B cell (primary cell): ENCODE measurements around the gene ODAD4. TPM values are rescaled to one million over a fixed set of nuclear protein-coding genes. Genes with fewer than 3 reads are reported as not detected.

Experiments used
- ATAC-seq: fragments of 200-7000 bp; cut with Tn5 transposase; one replicate; pipeline ENCODE4 v1.10.0; 2021; ENCODE audit warnings: low read depth, mild to moderate bottlenecking, moderate number of reproducible peaks, moderate library complexity
- CTCF ChIA-PET: fragments of 350-600 bp; sonication (Branson Sonifier 250); formaldehyde crosslinking; loops from one replicate; lab custom pipeline; 2021; ENCODE audit warnings: antibody characterized with exemption, inconsistent platforms; lab: Charles Lee
- POLR2A ChIA-PET: fragments of 350-600 bp; sonication (Branson Sonifier 250); formaldehyde crosslinking; loops from one replicate; lab custom pipeline; 2021; ENCODE audit warnings: antibody characterized with exemption; lab: Charles Lee
- DNase-seq: peaks from one replicate; pipeline ENCODE4 v3.0.0; 2013
- H2AFZ ChIP-seq: 2 replicates; pipeline ENCODE4 v1.6.1; 2012; ENCODE audit warnings: mild to moderate bottlenecking, low read depth, low read length; ENCODE audit not compliant: insufficient read depth, poor library complexity, severe bottlenecking
- H3K27ac ChIP-seq, 2 donors: 1 replicate in 1 of 2; 2 replicates in 1 of 2; pipeline ENCODE4 v1.5.1; 2012 to 2013; ENCODE audit warnings: low read length in 2 of 2, mild to moderate bottlenecking in 2 of 2, moderate library complexity in 1 of 2
- H3K27me3 ChIP-seq, 4 experiments: fragments of 200-600 bp in 1 of 4; sonication (generic) in 1 of 4; replicated peaks in 1 of 4; 1 replicate in 2 of 4; 2 replicates in 2 of 4; pipeline versions ENCODE4 v1.6.1 to v1.7.0; 2013 to 2016; ENCODE audit warnings: low read length in 3 of 4, mild to moderate bottlenecking in 2 of 4, mixed read lengths in 1 of 4, moderate library complexity in 1 of 4; ENCODE audit not compliant: insufficient read depth in 4 of 4, control insufficient read depth in 3 of 4; ENCODE audit errors: control extremely low read depth in 1 of 4
- H3K36me3 ChIP-seq, 2 experiments: replicated peaks in 1 of 2; 1 replicate in 1 of 2; 2 replicates in 1 of 2; pipeline versions ENCODE4 v1.6.1 to v1.7.1; 2013; ENCODE audit warnings: low read length in 1 of 2; ENCODE audit not compliant: insufficient read depth in 2 of 2, control insufficient read depth in 1 of 2; ENCODE audit errors: control extremely low read depth in 1 of 2, extremely low read depth in 1 of 2
- H3K4me1 ChIP-seq, 2 donors: fragments of 200-600 bp in 1 of 2; sonication (generic) in 1 of 2; 1 replicate in 1 of 2; 2 replicates in 1 of 2; pipeline versions ENCODE4 v1.5.1 to v1.6.1; 2013 to 2017; ENCODE audit warnings: low read length in 2 of 2; ENCODE audit not compliant: control insufficient read depth in 2 of 2, insufficient read depth in 2 of 2
- H3K4me2 ChIP-seq: replicated peaks from 2 replicates; pipeline ENCODE3; 2012; ENCODE audit warnings: mild to moderate bottlenecking, low read depth, low read length; ENCODE audit not compliant: poor library complexity, severe bottlenecking
- H3K4me3 ChIP-seq, 5 experiments: fragments of 200-600 bp in 1 of 5; sonication (generic) in 1 of 5; 1 replicate in 3 of 5; 2 replicates in 2 of 5; pipeline versions ENCODE4 v1.5.1 to v1.7.0; 2011 to 2016; ENCODE audit warnings: low read length in 4 of 5, mild to moderate bottlenecking in 4 of 5, low read depth in 2 of 5, control low read depth in 1 of 5, moderate library complexity in 1 of 5; ENCODE audit not compliant: insufficient read depth in 1 of 5; ENCODE audit errors: control extremely low read depth in 1 of 5, extremely low read depth in 1 of 5
- H3K79me2 ChIP-seq: fragments of 200-600 bp; sonication (generic); one replicate; pipeline ENCODE4 v1.6.0; 2016; ENCODE audit warnings: low read length; ENCODE audit not compliant: control insufficient read depth, insufficient read depth
- H3K9ac ChIP-seq: fragments of 200-600 bp; sonication (generic); 2 replicates; pipeline ENCODE4 v1.6.1; 2017; ENCODE audit warnings: mild to moderate bottlenecking, low read length, moderate library complexity
- H3K9me3 ChIP-seq, 3 donors: one replicate each; pipeline versions ENCODE4 v1.6.1 to v1.7.1; 2013; ENCODE audit warnings: low read length in 2 of 3; ENCODE audit not compliant: control insufficient read depth in 2 of 3, insufficient read depth in 1 of 3; ENCODE audit errors: control extremely low read depth in 1 of 3
- H4K20me1 ChIP-seq: 2 replicates; pipeline ENCODE4 v1.6.0; 2012; ENCODE audit warnings: mild to moderate bottlenecking, low read length; ENCODE audit not compliant: insufficient read depth, control insufficient read depth, poor library complexity, severe bottlenecking
- H3K27ac Mint-ChIP-seq: one replicate; pipeline ENCODE4 v1.8.0; 2021; ENCODE audit warnings: mixed read lengths
- H3K27me3 Mint-ChIP-seq: one replicate; pipeline ENCODE4 v1.8.0; 2021; ENCODE audit warnings: mixed read lengths
- H3K4me1 Mint-ChIP-seq: one replicate; pipeline ENCODE4 v1.8.0; 2021; ENCODE audit warnings: mixed read lengths
- H3K4me3 Mint-ChIP-seq: one replicate; pipeline ENCODE4 v1.8.0; 2021; ENCODE audit warnings: mixed read lengths
- H3K9me3 Mint-ChIP-seq: one replicate; pipeline ENCODE4 v1.8.0; 2022; ENCODE audit warnings: mixed read lengths; ENCODE audit not compliant: insufficient read depth
- CTCF ChIP-seq: fragments of 200-600 bp; IDR thresholded peaks from one replicate; pipeline ENCODE4 v1.8.0; 2022; ENCODE audit warnings: antibody characterized with exemption, mild to moderate bottlenecking
- EZH2 ChIP-seq: IDR thresholded peaks from 2 replicates; pipeline ENCODE4 v1.6.1; 2012; ENCODE audit warnings: borderline replicate concordance, low read depth, mild to moderate bottlenecking, moderate library complexity, low read length; ENCODE audit not compliant: insufficient read depth, poor library complexity, severe bottlenecking
- WGBS: methylation state at CpG from one replicate; pipeline ENCODE4 v1.1.5; 2013; ENCODE audit warnings: missing lambda C conversion rate; ENCODE audit not compliant: insufficient coverage; 5-methylcytosine and 5-hydroxymethylcytosine counted together
- intact Hi-C: fragments of 100-400 bp; cut with micrococcal nuclease; formaldehyde crosslinking; loops from one replicate; pipeline ENCODE4 v1.10.0; 2022
- polyA plus RNA-seq: library from polyadenylated mRNA; depleted of rRNA; stranded (reverse); fragments of >200 nt; gene quantifications from 2 replicates; pipeline ENCODE4 v1.2.3, GENCODE V29; 2012
- total RNA-seq, 2 donors: library from RNA; stranded (reverse); fragments of 120-200 nt in 1 of 2; gene quantifications; 1 replicate in 1 of 2; 2 replicates in 1 of 2; pipeline versions ENCODE4 v1.2.3 to v1.2.4, GENCODE V29; 2013 to 2022

ODAD4 gene
- total and polyA plus RNA-seq, 2 donors (not counting 1 experiment from before 2014, with no cell fraction given), result 0.27 TPM; not detected in 1

- H3K27ac ChIP-seq, result no peak overlapping the region
- ChIA-PET CTCF (interaction anchor here (0.6 to 3.2 kb wide), 5 partner anchors 11 to 264 kb away, joined by 3 to 17 read pairs (median 7); partner anchors contain the start of gene DNAJC7), POLR2A (no interaction called here)
- H3K27me3 ChIP-seq, result no peaks in the 10 kb centered on the region
- intact Hi-C loops, result no loop called here
- peaks cover 33% of the 10 kb centered on the region for H4K20me1 ChIP-seq
- H3K9me3 ChIP-seq, result peaks cover 0 to 3% (median 0%) of the 10 kb centered on the region in 3 donors
- H3K4me2 ChIP-seq, result no peak overlapping the region
- Mint-ChIP-seq H3K4me1 (peaks cover 37% of the 10 kb centered on the region), H3K9me3 (no peaks in the 10 kb centered on the region), H3K4me3 (no peak overlapping the region), H3K27ac (peak overlapping the region; percentile 37), H3K27me3 (no peaks in the 10 kb centered on the region)
- DNase-seq (no peak), ATAC-seq (no peak)
- H3K36me3 ChIP-seq, result peaks cover 5 to 68% of the 10 kb centered on the region in 2 experiments
- TF ChIP-seq EZH2 (no peak), CTCF (no peak)
- no peak overlapping the region for H2AFZ ChIP-seq
- no peak overlapping the region for H3K4me3 ChIP-seq
- H3K9ac ChIP-seq, result no peak overlapping the region
- peaks cover 16% of the 10 kb centered on the region for H3K79me2 ChIP-seq
- WGBS, result 100% methylated on average over 4 of the region's 5 CpGs
- H3K4me1 ChIP-seq, result peaks cover 11 to 39% of the 10 kb centered on the region in 2 donors
These were observed 44.2 kb downstream of the ODAD4 start for GRCh38 chr17:41974658-41975057.
